Heart left ventricle (tissue), 13 donors: Measurements from ENCODE around the gene FOXP1.

Experiments used
- POLR2A ChIP-seq, 2 donors: fragments of 450-650 bp; IDR thresholded peaks; one replicate each; pipeline ENCODE4 v1.6.1; 2017; ENCODE audit warnings: antibody characterized with exemption in 2 of 2, mild to moderate bottlenecking in 2 of 2, moderate library complexity in 2 of 2
- TF ChIP-seq, protein P1 (sequence below), 12 donors: fragments of 200-600 bp; sonication (generic) in 4 of 12; IDR thresholded peaks; one replicate each; pipeline versions ENCODE4 v1.5.0 to v1.8.0; 2018 to 2022; ENCODE audit warnings: antibody characterized with exemption in 12 of 12, mild to moderate bottlenecking in 5 of 12
- donor health status: ischemic (EF 13 %, LVEDD 7.1; RV severe dilation, severe dysfunction).
- donor health status: DM: no; HTN: yes; CAD: no.
- donor health status: DM: no; HTN: no; CAD: no.
- donor health status: ischemic (EF 25% LVEDD 6.9; RV normal size, moderate dysfunction).
- donor health status: ischemic (EF 25% LVEDD 5.7; RV mildly dilated, moderate dysfunction).
- donor health status: ischemic (EF 35%, LVEDD 5.7; RV mildly dilated, moderate dysfunction).
- donor health status: nonischemic (EF 11% LVEDD 7.7; RV severe dilation, severe dysfunction).
- donor health status: DM: yes; HTN: yes; CAD: no.
- donor health status: PGD.
- donor health status: ischemic (EF 29% LVEDD 5.4; RV normal size, mild dysfunction).
- donor health status: nonischemic (EF 23%, LVEDD 6.1; RV moderate dilation, normal function).

DNA sequence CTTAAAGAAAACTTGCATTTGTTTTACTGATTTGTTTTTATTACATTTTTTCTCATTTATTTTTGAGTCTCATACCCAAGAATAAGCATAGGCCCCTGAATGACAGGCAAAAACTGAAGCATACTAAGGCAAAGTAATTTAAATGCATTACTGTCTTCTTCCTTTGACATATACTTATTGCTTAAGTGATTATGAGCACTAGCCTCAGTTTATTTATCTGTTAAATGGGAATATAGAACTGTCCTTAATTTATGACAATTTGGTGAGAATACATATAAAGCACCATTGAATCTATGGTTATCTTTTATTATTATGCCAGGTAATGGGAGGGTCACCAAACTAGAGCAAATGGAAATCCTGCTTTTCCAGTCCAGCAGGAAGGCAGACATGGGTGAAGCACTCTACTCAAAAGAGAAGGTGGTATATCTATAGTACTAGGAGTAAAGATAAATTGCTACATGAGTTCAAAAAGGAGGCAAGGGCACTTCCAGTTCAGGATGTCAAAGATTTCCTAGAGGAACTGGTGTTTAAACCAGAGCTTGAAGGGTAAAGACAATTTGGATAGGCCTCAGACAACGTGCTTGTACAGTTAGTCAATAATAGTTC lies 435.0 kb downstream of the FOXP1 start:
- TF ChIP-seq, protein P1, sequence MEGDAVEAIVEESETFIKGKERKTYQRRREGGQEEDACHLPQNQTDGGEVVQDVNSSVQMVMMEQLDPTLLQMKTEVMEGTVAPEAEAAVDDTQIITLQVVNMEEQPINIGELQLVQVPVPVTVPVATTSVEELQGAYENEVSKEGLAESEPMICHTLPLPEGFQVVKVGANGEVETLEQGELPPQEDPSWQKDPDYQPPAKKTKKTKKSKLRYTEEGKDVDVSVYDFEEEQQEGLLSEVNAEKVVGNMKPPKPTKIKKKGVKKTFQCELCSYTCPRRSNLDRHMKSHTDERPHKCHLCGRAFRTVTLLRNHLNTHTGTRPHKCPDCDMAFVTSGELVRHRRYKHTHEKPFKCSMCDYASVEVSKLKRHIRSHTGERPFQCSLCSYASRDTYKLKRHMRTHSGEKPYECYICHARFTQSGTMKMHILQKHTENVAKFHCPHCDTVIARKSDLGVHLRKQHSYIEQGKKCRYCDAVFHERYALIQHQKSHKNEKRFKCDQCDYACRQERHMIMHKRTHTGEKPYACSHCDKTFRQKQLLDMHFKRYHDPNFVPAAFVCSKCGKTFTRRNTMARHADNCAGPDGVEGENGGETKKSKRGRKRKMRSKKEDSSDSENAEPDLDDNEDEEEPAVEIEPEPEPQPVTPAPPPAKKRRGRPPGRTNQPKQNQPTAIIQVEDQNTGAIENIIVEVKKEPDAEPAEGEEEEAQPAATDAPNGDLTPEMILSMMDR (IDR thresholded peaks at IDR 0.05): no peak
- no peak for TF ChIP-seq POLR2A (IDR thresholded peaks at IDR 0.05)
